NCI-H82 treated with DMSO at 0.1 percent for 48 hours (cell line): Measurements from ENCODE around the gene WNT3A.

Source experiments
- DNase-seq: peaks from one replicate; lab custom pipeline; 2025; ENCODE audit not compliant: unreplicated experiment; lab: John Stamatoyannopoulos, UW

WNT3A gene

DNA sequence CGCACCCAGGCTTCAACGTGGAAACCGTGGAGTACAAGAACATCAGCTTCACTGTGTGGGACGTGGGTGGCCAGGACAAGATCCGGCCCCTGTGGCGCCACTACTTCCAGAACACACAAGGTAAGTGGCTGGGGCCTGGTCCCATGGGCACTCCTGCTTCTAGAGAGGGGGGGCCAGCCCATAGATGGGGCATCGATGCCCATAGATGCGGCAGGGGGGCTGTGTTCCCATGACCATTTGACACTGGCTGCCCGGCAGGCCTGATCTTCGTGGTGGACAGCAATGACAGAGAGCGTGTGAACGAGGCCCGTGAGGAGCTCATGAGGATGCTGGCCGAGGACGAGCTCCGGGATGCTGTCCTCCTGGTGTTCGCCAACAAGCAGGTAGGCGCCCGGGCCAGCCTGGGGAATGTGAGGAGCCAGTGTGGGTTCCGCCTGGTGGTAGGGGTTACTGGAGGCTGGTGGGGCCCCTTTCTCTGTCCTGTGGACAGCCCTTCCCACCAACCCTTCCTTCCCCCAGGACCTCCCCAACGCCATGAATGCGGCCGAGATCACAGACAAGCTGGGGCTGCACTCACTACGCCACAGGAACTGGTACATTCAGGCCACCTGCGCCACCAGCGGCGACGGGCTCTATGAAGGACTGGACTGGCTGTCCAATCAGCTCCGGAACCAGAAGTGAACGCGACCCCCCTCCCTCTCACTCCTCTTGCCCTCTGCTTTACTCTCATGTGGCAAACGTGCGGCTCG lies 90.7 kb downstream of the WNT3A start:
- no peak for DNase-seq

DNA sequence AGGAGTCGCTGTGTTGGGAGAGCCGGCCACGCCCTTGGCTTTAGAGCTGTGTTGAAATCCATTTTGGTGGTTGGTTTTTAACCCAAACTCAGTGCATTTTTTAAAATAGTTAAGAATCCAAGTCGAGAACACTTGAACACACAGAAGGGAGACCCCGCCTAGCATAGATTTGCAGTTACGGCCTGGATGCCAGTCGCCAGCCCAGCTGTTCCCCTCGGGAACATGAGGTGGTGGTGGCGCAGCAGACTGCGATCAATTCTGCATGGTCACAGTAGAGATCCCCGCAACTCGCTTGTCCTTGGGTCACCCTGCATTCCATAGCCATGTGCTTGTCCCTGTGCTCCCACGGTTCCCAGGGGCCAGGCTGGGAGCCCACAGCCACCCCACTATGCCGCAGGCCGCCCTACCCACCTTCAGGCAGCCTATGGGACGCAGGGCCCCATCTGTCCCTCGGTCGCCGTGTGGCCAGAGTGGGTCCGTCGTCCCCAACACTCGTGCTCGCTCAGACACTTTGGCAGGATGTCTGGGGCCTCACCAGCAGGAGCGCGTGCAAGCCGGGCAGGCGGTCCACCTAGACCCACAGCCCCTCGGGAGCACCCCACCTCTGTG lies 91.6 kb downstream of the WNT3A start:
- no peak for DNase-seq

DNA sequence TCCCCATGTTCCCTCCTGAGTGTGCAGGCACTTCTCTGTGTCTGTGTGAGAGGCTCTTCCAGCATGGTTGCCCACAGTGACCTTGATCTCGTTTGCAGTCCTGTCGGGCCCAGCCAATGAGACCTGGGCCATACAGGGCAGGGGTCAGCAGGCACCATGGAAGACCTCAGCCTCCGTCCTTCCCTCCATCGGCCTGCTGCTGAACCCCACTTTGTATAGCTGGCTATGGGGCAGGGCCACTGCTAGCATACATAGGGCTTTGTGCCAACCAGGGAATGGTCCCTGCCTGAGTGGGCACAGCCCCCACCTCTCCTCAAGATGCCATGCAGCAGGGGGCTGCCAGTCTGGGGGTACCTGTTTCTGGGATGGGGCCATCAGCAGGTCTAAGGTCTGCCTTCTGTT lies 92.5 kb downstream of the WNT3A start:
- no peak for DNase-seq

DNA sequence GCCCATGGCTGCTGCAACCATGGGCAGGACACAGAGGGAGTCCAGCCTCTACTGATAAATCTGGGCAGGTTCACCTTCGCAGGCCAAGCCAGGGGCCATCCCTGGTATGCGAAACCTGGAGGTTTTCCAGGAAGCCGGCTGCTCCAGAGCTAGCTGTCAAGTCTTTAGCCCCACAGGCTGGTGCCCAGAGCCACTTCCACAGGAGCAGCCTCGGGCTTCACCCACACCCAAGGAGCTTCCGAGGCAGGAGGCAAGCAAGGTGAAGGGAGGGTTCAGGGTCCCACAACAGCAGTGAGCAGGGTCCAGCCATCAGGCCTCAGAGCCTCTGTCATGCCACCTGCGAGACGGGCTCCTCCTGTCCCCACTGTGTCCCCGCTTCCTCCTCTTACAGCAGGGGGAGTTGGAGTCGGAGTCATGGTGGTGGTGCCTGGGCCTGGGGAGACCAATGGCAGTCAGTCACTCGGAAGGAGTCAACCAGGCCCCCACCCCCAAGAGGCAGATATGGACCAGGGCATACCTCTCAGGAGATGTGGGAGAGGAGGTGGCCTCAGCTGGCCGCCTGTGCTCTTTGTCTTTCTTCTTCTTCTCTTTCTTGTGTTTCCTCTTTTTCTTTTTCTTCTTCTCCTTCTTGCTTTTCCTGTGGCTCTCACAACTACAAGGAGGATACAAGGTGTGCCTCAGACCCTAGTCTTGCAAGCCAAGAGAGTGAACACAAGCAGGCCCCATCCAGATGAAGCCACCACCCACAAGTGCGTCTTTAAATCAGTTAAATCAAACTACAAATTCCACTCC lies 94.2 kb downstream of the WNT3A start:
- DNase-seq = no peak

DNA sequence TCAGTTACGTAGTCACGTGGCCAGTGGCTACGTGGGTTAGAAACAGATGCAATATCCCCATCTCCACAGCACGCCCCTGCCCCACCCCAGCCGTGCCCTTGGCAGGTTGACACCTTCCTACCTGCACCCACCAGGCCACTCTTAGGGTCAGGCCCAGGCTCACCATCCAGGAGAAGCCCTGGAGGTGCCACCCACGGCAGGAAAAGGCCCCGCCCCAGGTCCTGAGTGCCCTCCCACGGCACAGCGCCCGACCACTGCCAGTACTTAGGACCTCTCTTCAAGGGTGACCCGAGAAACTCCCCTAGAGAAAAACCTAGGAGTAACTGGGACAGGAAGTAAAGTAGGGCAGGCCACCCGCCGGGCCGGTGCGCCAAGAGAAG lies 94.8 kb downstream of the WNT3A start:
- DNase-seq = no peak

DNA sequence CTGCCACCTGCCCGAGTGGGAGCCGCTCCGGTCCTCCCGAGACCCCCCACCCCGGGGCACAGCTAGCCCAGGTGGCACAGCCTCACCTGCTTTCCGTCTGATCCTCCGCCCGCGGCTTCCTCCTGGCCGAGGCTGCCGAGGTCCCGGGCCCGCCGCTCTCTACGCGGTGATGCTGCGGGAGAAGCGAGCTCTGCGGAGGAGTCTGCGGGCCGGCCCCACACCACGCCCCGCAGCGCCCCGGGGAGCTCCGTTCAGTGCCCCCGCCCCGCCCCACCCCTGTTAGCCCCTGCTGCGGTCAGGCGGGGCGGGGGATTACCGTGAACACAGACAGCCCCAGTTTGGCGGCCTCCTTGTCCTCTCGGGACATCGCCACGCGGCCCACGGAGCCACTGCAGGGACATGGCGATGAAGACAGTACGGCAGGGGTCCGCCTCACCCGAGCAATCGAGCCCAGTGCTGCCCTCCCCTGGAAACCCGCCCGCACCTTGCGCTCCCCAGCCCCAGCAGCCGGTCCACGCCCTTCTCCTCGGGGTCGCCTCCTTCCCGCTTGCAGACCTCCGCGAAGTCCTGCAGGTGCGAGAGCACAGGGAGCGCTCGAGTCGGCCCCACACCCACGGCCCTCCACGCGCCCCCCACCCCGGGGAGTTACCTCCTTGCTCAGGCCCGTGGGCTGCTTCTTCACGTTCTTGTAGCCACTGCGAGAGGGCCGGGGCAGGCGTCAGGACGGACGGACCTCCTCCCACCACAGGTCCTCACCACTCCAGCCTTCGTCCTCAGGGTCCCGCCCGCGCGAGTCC lies 95.4 kb downstream of the WNT3A start:
- no peak for DNase-seq

DNA sequence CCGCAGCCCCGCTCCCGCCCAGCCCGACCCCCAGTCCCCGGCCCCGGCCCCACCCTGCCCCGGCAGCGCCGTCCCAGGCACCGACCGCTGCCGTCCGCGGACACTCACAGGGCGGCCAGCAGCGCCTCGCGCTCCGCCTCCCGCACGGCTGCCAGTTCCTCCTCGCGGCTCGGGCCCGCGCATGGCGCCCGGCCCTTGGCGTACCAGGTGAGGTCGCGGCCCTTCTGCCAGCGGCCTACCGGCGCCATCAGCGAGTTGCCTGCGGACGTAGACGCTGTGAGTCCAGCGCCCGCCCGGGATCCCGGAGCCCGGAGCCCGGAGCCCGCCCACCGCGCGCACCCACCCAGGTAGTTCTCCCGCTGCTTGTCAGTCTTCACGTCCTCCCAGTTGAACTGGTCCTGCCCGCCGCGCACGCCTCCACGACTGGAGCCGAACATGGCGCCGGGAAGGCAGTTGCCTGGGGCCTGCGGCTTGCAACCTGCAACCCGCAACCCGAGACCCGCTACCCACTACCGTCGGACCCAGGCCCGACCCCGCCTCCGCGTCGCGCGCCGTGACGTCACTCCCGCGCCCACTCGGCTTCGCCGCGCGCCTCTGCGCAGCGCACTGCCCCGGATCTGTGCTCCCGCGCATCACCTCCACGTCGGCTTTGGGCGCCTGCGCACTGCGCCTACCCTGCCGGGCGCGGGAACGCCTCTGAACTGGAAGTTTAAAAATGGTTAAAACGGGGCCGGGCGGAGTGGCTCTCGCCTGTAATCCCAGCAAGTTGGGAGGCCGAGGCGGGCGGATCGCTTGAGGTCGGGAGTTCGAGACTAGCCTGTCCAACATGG lies 96.2 kb downstream of the WNT3A start, which contains the start of gene C1orf35:
Gene C1orf35 (minus strand): TSS at position 535 of the 830 bp plus-strand sequence. CDS start 98 bp downstream, at position 437.
- peak; percentile 85 for DNase-seq

DNA sequence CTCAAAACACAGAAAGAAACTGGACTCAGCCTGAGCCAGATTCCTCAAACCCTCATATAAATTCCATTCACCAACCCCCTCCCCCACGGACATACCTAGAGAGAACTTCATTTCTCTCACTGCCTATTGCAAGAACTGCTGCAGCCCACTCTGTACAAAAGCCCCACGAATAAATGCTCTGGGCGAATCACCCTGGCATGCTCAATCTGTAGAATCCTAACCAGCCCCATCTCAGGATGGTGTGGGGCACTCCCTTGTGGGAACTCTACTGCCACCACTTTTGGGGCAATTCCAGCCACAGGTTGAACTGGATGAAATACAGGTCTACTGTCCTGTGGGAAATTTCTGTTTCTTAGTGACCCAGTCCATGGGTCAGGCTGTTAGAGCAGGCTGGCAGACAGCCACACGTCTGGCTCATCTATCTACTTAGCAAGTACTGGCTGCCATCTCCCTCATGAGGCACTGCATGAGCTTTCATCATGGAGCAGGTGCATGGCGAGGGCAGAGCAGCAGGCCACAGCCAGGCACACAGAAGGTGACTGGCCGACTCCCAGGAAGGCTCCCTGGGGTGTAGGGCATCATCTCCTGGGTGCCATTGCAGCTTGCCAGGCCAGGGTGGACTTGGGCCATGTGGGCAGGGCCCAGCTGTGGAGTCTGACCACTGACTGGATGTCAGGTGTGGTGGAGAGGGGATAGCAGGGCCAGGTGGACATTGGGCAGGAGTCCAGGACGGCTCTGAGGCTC lies 97.9 kb downstream of the WNT3A start:
- no peak for DNase-seq

DNA sequence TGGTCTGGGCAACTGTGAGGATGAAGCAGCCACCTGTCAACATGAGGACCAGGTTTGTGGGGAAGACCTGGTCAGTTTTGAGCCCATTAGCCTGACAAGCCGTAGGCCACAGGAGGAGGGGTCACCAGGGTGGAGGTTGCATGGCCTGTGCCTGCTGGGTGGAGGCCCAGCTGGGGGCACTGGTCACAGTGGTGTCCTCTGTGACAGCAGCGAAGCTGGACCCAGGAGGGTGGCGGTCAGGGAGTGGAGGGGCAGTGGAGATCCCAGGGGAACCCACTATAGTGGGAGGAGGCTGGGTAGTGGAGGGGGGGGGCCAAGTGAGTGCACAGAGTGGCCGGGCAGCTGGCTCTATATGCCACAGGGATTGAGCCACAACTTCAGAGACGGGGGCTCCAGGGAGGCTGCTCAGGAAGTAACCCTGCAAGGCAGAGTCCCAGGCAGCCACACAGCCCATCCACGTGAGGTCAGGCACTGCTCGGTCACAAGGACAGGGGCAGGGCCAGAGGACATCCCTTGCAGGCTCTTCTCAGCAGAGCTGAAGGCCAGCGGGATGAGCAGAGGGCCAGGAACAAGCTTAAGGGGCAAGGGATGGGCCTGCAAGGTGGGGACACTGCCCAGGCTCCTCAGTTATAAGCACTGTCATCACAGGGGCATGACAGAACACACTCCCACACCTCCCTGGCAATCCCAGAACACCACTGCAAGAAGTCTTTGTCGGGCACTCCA lies 98.6 kb downstream of the WNT3A start:
- no peak for DNase-seq

DNA sequence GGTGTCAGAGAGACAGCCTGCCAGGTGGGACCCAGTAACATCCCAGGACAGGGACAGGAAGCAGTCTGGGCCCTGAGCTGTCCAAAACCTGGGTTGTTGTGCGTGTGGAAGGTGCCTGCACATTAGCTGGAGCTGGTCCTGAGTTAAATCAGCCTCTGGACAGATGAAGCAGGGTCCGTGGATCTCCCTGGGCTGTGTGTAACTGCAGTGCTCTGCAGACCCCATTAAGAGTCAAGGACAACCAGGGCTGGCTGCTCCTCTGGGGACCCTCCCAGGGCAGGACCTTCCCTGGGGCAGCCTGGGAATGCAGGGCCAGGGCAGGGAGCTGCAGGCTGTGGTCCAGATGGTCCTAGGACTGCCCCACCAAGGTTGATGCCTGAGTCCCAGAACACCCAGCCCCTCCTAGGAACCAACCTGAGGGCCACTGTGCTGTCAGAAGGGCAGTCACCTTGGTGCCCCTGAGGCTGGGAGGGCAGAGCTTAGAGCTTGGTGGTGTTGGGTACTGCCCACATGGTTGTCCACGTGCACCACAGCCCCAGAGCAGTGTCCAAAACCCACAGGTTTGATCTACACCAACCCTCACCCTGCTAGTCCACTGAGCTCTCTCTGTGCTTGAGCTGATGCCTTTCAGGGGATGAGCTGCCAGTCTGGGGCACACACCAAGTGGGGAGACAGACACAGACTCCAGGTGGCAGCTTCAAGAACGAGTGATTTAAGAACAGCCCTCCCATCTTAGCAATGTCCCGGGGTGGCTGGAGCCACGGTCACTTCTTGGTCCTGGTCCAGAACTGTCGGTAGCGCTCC lies 99.4 kb downstream of the WNT3A start:
- DNase-seq = no peak

DNA sequence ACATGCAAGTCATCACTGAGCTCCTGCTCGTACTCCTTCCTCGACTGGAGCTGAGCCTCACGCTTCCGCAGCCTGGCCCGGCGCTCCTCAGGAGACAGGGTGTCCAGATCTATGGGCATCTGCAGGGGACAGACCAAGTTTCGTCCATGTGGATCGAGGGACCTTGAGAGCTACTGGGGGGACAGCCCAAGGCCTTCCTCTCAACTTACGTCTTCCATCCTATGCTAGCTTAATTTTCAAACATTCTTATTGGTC lies 99.9 kb downstream of the WNT3A start:
- no peak for DNase-seq

DNA sequence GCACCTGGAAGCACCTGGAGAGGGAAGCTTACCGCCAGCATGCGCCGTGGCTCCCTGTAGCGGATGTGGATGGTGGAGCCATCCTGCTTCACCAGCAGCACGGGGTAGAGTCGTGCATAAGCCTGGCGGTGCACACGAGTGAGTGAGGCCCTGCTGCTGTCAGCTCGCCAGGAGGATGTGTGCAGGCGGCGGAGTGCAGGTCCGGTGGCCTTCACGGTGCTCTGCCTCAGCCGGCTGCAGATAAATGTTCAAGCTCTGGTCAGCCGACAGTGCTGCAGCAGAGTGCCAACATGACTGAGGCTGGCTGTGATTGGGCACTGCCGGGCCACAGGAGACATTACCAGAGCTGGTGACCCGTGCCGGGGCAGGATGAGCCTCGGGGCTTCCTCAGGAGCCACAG lies 100.8 kb downstream of the WNT3A start:
- no peak for DNase-seq

DNA sequence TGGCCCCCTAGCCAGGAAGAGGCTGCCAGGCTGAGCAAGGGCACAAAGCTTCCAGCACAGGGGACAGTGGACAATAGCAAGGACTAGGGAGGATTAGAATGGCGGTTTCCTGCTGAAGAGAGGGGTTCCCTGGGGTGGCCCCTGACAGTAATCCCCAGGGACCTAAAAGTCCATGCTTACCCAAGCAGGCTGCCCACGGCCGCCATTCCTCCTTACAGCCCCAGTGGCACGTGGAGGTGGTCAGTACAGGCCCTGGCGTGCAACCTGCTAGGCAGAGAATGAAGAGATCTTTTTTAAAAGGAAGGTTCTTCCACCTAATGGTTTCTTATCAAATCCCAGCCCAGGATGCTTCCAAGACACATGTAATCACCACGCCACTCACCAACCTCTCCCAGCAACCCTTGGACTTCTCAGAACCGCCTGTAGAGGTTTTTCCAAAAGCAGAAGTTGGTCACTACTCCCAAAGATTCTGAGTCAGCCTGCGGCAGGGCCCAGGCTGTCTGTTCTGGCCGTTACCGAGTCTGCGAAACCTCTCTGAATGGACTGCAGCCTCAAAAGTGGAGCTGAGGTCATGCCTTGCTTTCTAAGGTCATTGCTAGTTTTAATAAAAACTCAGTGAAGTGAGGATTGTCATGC lies 101.4 kb downstream of the WNT3A start:
- DNase-seq = no peak

DNA sequence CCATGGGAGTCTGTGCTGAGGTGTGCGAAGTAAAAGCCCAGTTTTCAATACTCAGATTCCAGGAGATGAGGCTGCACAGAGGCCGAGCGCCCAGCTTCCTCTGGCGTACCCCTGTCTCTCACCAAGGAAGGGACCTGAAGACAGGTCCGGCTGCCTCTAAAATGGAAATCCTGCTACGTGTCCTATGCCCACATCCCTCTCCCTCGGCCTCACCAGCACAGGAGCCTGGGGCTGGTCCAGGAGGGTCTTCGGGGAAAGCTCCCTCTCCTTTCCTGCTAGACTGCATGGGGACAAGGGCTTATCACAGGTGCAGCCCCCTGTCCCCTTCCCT lies 101.9 kb downstream of the WNT3A start:
- no peak for DNase-seq

DNA sequence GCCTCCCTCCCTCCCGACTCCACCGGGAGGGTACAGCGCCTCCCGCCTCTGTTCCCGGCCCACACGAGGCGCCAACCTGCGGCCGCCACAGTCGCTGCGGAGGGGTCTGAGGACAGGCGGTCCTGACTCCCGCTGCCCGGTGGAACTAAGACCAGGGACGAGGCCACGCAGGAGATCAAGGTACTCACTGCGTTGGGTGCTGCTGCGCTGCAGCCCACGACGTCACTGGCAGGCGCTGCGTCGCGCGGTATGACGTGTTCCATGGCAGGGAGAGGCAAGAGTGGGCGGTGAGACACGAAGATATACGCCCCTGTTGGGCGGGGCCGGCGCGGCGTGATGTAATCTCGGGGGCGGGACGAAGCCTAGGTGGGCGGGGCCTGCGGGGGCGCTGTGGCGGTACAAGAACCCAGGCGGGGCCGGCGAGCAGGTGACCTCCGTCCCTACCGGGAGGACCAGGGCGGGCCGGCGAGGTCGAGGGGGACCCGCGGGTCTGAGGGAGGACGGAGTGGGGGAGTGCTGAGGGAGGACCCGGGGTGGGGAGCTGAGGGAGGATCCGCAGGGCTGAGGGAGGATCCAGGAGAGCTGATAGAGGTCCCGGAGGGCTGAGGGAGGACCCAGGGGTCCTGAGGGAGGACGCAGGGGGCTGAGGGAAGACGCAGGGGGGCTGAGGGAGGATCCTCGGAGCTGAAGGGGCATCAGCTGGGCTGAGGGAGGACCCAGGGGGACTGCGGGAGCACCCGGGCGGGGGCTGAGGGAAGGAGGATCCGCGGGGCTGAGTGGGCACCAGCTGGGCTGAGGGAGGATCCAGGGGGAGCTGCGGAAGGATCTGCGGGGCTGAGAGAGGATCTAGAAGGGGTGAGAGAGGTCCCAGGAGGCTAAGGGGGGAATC lies 102.5 kb downstream of the WNT3A start, which contains the start of gene MRPL55:
Gene MRPL55 (minus strand): TSS at position 227 of the 889 bp plus-strand sequence. CDS start 1,039 bp downstream, outside the sequence.
- peak; percentile 87 for DNase-seq

DNA sequence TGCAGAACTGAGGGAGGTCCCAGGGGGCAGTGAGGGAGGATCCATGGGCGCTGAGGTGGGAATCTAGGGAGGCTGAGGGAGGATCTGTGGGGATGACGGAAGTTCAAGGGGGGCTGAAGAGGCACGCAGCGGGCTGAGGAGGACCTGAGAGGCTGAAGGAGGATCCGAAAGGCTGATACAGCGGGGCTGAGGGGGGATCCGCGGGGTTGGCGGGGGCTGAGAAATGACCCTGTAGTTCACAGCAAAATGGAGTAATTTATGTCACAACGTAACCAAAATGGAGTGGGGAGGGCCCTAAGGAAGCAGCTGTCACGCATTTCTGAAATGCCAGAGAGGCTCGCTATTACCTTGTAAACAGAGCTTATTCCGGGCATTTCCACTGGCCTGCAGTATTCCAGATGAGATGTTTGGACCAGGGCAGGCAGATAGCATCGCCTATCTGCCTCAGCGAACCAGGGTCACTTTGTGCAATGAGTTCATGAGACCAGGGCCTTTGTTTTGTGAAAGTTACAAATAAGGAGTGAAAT lies 103.2 kb downstream of the WNT3A start:
- no peak for DNase-seq

DNA sequence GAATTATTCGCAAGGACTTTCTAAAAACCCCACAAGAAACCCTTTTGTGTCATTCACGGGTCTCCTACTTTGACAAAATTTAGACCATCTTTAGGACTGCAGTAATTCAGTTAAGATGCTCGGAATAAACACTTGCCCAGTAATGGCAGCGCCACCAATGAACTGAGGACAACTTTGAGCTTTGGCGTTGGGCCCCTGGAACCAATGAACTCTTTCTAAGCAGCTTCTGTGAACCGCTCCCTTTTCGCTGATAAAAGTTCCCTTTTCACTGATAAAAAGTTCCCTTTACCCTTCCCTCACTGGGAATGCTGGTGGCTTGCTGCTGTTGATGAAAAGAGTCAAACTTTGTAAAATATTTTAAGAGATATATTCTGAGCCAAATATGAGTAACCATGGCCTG lies 103.8 kb downstream of the WNT3A start:
- no peak for DNase-seq
